ENCODE measurements around the gene IVNS1ABP.

The IVNS1ABP gene

GRCh38 chr1:185295091-185295490, 22.0 kb downstream of the IVNS1ABP start:
- no peaks in the 10 kb centered on the region for H3K27me3 ChIP-seq (ENCODE audit: insufficient read depth, low read depth, severe bottlenecking)
- no peak for DNase-seq
- no peak overlapping the region for H3K4me3 ChIP-seq (ENCODE audit: low read depth, low read length)
- peaks cover 34% of the 10 kb centered on the region for H3K36me3 ChIP-seq
- no peaks in the 10 kb centered on the region for H3K9me3 ChIP-seq (ENCODE audit: severe bottlenecking)
- no peak overlapping the region for H3K27ac ChIP-seq
- TF ChIP-seq CTCF (IDR thresholded peaks at IDR 0.05; ENCODE audit: low read depth, low read length), result no peak

- Histone ChIP-seq H3K27ac (no peak overlapping the region), H3K9me3 (ENCODE audit: severe bottlenecking) (no peaks in the 10 kb centered on the region), H3K36me3 (peaks cover 24% of the 10 kb centered on the region), H3K27me3 (ENCODE audit: insufficient read depth, low read depth, severe bottlenecking) (no peaks in the 10 kb centered on the region), H3K4me3 (ENCODE audit: low read depth, low read length) (no peak overlapping the region)
- TF ChIP-seq CTCF (IDR thresholded peaks at IDR 0.05; ENCODE audit: low read depth, low read length), result no peak
- no peak for DNase-seq
Observed at GRCh38 chr1:185293967-185294542, 23.0 kb downstream of the IVNS1ABP start.

GRCh38 chr1:185292237-185292636, 24.8 kb downstream of the IVNS1ABP start:
- H3K36me3 ChIP-seq, result peaks cover 6% of the 10 kb centered on the region; the same call in 1 of the 2 replicates
- no peak for TF ChIP-seq CTCF (IDR thresholded peaks at IDR 0.05; ENCODE audit: low read depth, low read length)
- no peak for DNase-seq
- no peaks in the 10 kb centered on the region for H3K9me3 ChIP-seq (ENCODE audit: severe bottlenecking)
- no peak overlapping the region for H3K27ac ChIP-seq
- no peak overlapping the region for H3K4me3 ChIP-seq (ENCODE audit: low read depth, low read length)
- H3K27me3 ChIP-seq (ENCODE audit: insufficient read depth, low read depth, severe bottlenecking), result no peaks in the 10 kb centered on the region

GRCh38 chr1:185291652-185292051, 25.4 kb downstream of the IVNS1ABP start:
- DNase-seq, result peak; percentile 53
- H3K4me3 ChIP-seq (ENCODE audit: low read depth, low read length), result no peak overlapping the region
- H3K27ac ChIP-seq, result no peak overlapping the region
- H3K27me3 ChIP-seq (ENCODE audit: insufficient read depth, low read depth, severe bottlenecking), result no peaks in the 10 kb centered on the region
- TF ChIP-seq CTCF (IDR thresholded peaks at IDR 0.05; ENCODE audit: low read depth, low read length), result no peak
- H3K36me3 ChIP-seq, result peaks cover 3% of the 10 kb centered on the region; the same call in 1 of the 2 replicates
- H3K9me3 ChIP-seq (ENCODE audit: severe bottlenecking), result no peaks in the 10 kb centered on the region

- no peaks in the 10 kb centered on the region for H3K27me3 ChIP-seq (ENCODE audit: insufficient read depth, low read depth, severe bottlenecking)
- TF ChIP-seq CTCF (IDR thresholded peaks at IDR 0.05; ENCODE audit: low read depth, low read length), result no peak
- H3K9me3 ChIP-seq (ENCODE audit: severe bottlenecking), result no peaks in the 10 kb centered on the region
- no peak overlapping the region for H3K4me3 ChIP-seq (ENCODE audit: low read depth, low read length)
- DNase-seq, result no peak
- H3K36me3 ChIP-seq, result no peaks in the 10 kb centered on the region; the same call in 1 of the 2 replicates
- H3K27ac ChIP-seq, result no peak overlapping the region
Observed at GRCh38 chr1:185291159-185291558, 25.9 kb downstream of the IVNS1ABP start.

- Histone ChIP-seq H3K27me3 (ENCODE audit: insufficient read depth, low read depth, severe bottlenecking) (no peaks in the 10 kb centered on the region), H3K4me3 (ENCODE audit: low read depth, low read length) (no peak overlapping the region), H3K27ac (no peak overlapping the region), H3K36me3 (no peaks in the 10 kb centered on the region; the same call in 1 of the 2 replicates), H3K9me3 (ENCODE audit: severe bottlenecking) (no peaks in the 10 kb centered on the region)
- DNase-seq, result no peak
- no peak for TF ChIP-seq CTCF (IDR thresholded peaks at IDR 0.05; ENCODE audit: low read depth, low read length)
Observed at GRCh38 chr1:185289880-185290279, 27.2 kb downstream of the IVNS1ABP start.

All from WERI-Rb-1 (cell line).